ENCODE results near the gene RUFY4.

The RUFY4 gene

DNA sequence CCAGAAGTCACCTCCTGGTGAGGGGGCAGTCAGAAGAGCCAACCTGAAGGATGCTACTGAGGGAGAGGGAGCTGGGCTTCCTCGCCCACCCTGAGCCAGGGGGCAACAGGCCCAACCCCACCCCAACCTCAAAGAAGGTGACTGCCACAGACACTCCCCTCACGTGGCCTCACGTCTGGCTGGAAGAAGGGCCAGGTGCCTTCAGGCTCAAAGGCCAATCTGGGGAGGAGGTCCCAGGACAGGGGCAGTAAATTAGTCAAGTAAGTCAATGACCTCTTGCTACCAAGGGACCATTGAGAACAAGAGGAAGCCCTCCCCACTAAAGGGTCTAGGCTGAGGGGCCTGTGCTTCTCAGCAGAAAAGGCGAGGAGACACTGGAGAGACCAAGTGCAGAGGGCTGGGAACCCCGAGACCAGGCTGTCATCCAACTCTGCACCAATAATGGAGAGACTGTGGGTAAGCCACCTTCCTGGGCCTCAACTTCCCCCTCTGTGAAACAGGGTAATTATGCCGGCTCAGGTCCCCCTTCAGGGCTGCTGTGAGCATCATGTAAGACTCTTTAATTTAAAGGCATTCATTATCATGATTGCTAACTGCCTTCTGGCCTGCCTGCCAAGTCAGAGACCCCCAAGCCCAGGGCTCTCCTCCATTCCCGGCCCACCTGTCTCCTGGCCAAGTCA, 46.1 kb upstream of the RUFY4 start:
- TF ChIP-seq, protein P1, sequence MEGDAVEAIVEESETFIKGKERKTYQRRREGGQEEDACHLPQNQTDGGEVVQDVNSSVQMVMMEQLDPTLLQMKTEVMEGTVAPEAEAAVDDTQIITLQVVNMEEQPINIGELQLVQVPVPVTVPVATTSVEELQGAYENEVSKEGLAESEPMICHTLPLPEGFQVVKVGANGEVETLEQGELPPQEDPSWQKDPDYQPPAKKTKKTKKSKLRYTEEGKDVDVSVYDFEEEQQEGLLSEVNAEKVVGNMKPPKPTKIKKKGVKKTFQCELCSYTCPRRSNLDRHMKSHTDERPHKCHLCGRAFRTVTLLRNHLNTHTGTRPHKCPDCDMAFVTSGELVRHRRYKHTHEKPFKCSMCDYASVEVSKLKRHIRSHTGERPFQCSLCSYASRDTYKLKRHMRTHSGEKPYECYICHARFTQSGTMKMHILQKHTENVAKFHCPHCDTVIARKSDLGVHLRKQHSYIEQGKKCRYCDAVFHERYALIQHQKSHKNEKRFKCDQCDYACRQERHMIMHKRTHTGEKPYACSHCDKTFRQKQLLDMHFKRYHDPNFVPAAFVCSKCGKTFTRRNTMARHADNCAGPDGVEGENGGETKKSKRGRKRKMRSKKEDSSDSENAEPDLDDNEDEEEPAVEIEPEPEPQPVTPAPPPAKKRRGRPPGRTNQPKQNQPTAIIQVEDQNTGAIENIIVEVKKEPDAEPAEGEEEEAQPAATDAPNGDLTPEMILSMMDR (conservative IDR thresholded peaks at IDR 0.05; ENCODE audit: low read length): no peak
- no peak for TF ChIP-seq EZH2phosphoT487 (IDR thresholded peaks at IDR 0.05; ENCODE audit: borderline replicate concordance)
- H3K4me2 ChIP-seq (ENCODE audit: low read depth, low read length, poor library complexity, severe bottlenecking): no peak overlapping the region
- no peaks in the 10 kb centered on the region for H3K36me3 ChIP-seq (ENCODE audit: insufficient read depth, low read length)
- H3K9me3 ChIP-seq (ENCODE audit: insufficient read depth, low read depth, low read length): no peaks in the 10 kb centered on the region
- H2AFZ ChIP-seq (ENCODE audit: low read length): no peak overlapping the region
- no peak overlapping the region for H3K9ac ChIP-seq (ENCODE audit: low read depth, low read length, poor library complexity, severe bottlenecking)
- no peaks in the 10 kb centered on the region for H4K20me1 ChIP-seq (ENCODE audit: insufficient read depth, low read length, poor library complexity, severe bottlenecking)
- peaks cover 22% of the 10 kb centered on the region for H3K4me1 ChIP-seq (ENCODE audit: insufficient read depth, low read length, poor library complexity, severe bottlenecking)
- H3K79me2 ChIP-seq (ENCODE audit: insufficient read depth, low read length): no peaks in the 10 kb centered on the region
- H3F3A ChIP-seq (ENCODE audit: low read depth): no peaks in the 10 kb centered on the region
- no peaks in the 10 kb centered on the region for H3K27me3 ChIP-seq (ENCODE audit: insufficient read depth, low read length, poor library complexity, severe bottlenecking)
- no peaks in the 10 kb centered on the region for H3K9me2 ChIP-seq (replicated peaks; ENCODE audit: low read depth, low read length)
- no peak overlapping the region for H3K4me3 ChIP-seq (ENCODE audit: low read length, poor library complexity, severe bottlenecking)

- Histone ChIP-seq H3K9me3 (ENCODE audit: insufficient read depth, low read depth, low read length) (no peaks in the 10 kb centered on the region), H3K4me2 (ENCODE audit: low read depth, low read length, poor library complexity, severe bottlenecking) (no peak overlapping the region), H3K9ac (ENCODE audit: low read depth, low read length, poor library complexity, severe bottlenecking) (no peak overlapping the region)
Observed at GRCh38 chr2:218023636-218024035, 45.4 kb upstream of the RUFY4 start.

DNA sequence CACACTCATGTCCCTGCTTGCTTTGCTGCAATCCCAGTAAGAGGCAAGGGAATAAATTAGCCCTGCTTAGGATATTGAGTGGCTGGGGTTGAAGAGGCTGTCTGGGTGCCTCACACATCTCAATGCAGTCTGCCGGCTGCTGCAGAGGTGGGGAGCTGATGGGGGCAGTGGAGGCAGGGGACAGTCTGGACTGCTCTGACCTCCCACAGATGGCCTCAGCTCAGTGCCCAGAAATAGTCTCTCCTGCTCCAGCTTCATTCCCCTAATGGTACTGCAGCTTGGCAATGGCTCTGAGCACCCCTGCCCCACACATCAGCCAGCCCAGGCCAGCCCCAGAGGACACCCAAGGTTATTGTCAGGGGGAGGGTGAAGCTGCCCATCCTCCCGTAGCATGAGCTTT, 44.7 kb upstream of the RUFY4 start:
- no peaks in the 10 kb centered on the region for H3K79me2 ChIP-seq (ENCODE audit: insufficient read depth, low read length)
- H3K4me1 ChIP-seq (ENCODE audit: insufficient read depth, low read length, poor library complexity, severe bottlenecking): peaks cover 9% of the 10 kb centered on the region
- no peaks in the 10 kb centered on the region for H3K9me3 ChIP-seq (ENCODE audit: insufficient read depth, low read depth, low read length)
- no peak overlapping the region for H3K9ac ChIP-seq (ENCODE audit: low read depth, low read length, poor library complexity, severe bottlenecking)
- no peaks in the 10 kb centered on the region for H3F3A ChIP-seq (ENCODE audit: low read depth)
- no peaks in the 10 kb centered on the region for H3K36me3 ChIP-seq (ENCODE audit: insufficient read depth, low read length)
- no peak for TF ChIP-seq EZH2phosphoT487 (IDR thresholded peaks at IDR 0.05; ENCODE audit: borderline replicate concordance)
- TF ChIP-seq, protein P1 (conservative IDR thresholded peaks at IDR 0.05; ENCODE audit: low read length): no peak
- H3K9me2 ChIP-seq (replicated peaks; ENCODE audit: low read depth, low read length): no peaks in the 10 kb centered on the region
- no peak overlapping the region for H3K4me2 ChIP-seq (ENCODE audit: low read depth, low read length, poor library complexity, severe bottlenecking)
- H3K4me3 ChIP-seq (ENCODE audit: low read length, poor library complexity, severe bottlenecking): no peak overlapping the region
- H3K27me3 ChIP-seq (ENCODE audit: insufficient read depth, low read length, poor library complexity, severe bottlenecking): no peaks in the 10 kb centered on the region
- no peak overlapping the region for H2AFZ ChIP-seq (ENCODE audit: low read length)
- no peaks in the 10 kb centered on the region for H4K20me1 ChIP-seq (ENCODE audit: insufficient read depth, low read length, poor library complexity, severe bottlenecking)

More at GRCh38 chr2:218023636-218024035, 45.4 kb upstream of the RUFY4 start:
- TF ChIP-seq EZH2phosphoT487 (IDR thresholded peaks at IDR 0.05; ENCODE audit: borderline replicate concordance): no peak
- TF ChIP-seq, protein P1 (conservative IDR thresholded peaks at IDR 0.05; ENCODE audit: low read length): no peak
- Histone ChIP-seq H3K4me1 (ENCODE audit: insufficient read depth, low read length, poor library complexity, severe bottlenecking) (peaks cover 16% of the 10 kb centered on the region), H3K27me3 (ENCODE audit: insufficient read depth, low read length, poor library complexity, severe bottlenecking) (no peaks in the 10 kb centered on the region), H2AFZ (ENCODE audit: low read length) (no peak overlapping the region), H4K20me1 (ENCODE audit: insufficient read depth, low read length, poor library complexity, severe bottlenecking) (no peaks in the 10 kb centered on the region), H3K36me3 (ENCODE audit: insufficient read depth, low read length) (no peaks in the 10 kb centered on the region), H3K4me3 (ENCODE audit: low read length, poor library complexity, severe bottlenecking) (no peak overlapping the region), H3K79me2 (ENCODE audit: insufficient read depth, low read length) (no peaks in the 10 kb centered on the region), H3F3A (ENCODE audit: low read depth) (no peaks in the 10 kb centered on the region), H3K9me2 (replicated peaks; ENCODE audit: low read depth, low read length) (no peaks in the 10 kb centered on the region)
